Glutamatergic neuron (in vitro differentiated cells): ENCODE data around the gene WNT7B. TPM values are rescaled to one million over a fixed set of nuclear protein-coding genes. Genes with fewer than 3 reads are reported as not detected.

Experiments used
- DNase-seq: peaks from one replicate; pipeline ENCODE4 v3.0.0; 2022
- H3K27ac Mint-ChIP-seq: one replicate; pipeline ENCODE4 v1.8.0; 2020; ENCODE audit warnings: mild to moderate bottlenecking, mixed read lengths, inconsistent platforms; ENCODE audit not compliant: unreplicated experiment
- H3K27me3 Mint-ChIP-seq: one replicate; pipeline ENCODE4 v1.8.0; 2020; ENCODE audit warnings: mild to moderate bottlenecking, moderate library complexity, mixed read lengths, inconsistent platforms; ENCODE audit not compliant: unreplicated experiment
- H3K36me3 Mint-ChIP-seq: one replicate; pipeline ENCODE4 v1.8.0; 2020; ENCODE audit warnings: mild to moderate bottlenecking, mixed read lengths, inconsistent platforms; ENCODE audit not compliant: unreplicated experiment
- H3K4me1 Mint-ChIP-seq: one replicate; pipeline ENCODE4 v1.8.0; 2020; ENCODE audit warnings: mild to moderate bottlenecking, low read depth, mixed read lengths, inconsistent platforms; ENCODE audit not compliant: unreplicated experiment
- H3K4me3 Mint-ChIP-seq: one replicate; pipeline ENCODE4 v1.8.0; 2020; ENCODE audit warnings: mild to moderate bottlenecking, mixed read lengths, inconsistent platforms; ENCODE audit not compliant: unreplicated experiment
- H3K9me3 Mint-ChIP-seq: one replicate; pipeline ENCODE4 v1.8.0; 2020; ENCODE audit warnings: mild to moderate bottlenecking, moderate library complexity, mixed read lengths, inconsistent platforms; ENCODE audit not compliant: unreplicated experiment
- total RNA-seq: library from RNA; stranded (reverse); fragmentation: NEBNext Ultra II Directional; extraction: Animal tissue kit (Norgen Biotek cat#: 25700); gene quantifications from one replicate; pipeline ENCODE4 v1.2.1, GENCODE V29; 2021; ENCODE audit not compliant: unreplicated experiment
- TF ChIP-seq, protein P1 (sequence below): fragments of 200-600 bp; sonication (generic); IDR thresholded peaks from one replicate; pipeline ENCODE4 v1.5.0; 2021; ENCODE audit not compliant: partially characterized antibody, unreplicated experiment

WNT7B gene
- total RNA-seq, 1 donor from 2014 or later, result 0.37 TPM

DNA sequence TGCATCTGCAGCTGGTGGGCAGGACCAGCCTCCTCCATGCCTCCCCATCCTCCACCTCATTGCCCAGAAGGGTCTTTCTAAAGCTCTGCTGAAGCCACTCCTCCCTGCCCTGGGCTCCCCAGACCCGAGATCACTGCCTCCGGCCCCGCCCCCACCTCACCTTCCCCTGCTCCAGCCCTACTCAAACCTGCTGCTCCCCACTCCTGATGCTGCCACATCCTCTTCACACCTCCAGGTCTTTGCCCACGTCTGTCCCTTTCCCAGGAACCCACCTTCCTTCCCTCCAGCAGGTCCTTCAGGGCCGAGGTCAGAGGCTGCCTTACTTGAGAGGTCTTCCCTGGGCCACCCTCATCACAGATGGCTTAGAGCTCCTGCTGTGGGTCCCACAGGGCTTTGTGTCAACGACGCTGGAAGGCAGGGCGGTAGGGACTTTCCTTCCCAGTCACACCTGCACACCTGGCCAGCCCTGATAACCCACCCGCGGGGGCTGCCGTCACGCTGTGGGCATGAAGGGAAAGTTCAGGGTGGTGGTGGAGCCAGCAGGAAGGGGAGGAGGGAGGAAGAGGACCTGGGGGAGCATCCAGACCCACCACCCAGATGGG lies 11.9 kb downstream of the WNT7B start:
- Mint-ChIP-seq H3K4me1 (peaks cover 4% of the 10 kb centered on the region), H3K9me3 (peaks cover 1% of the 10 kb centered on the region), H3K27ac (no peak overlapping the region), H3K4me3 (no peak overlapping the region), H3K36me3 (no peaks in the 10 kb centered on the region), H3K27me3 (peaks cover 12% of the 10 kb centered on the region)
- DNase-seq, result no peak
- TF ChIP-seq, protein P1, sequence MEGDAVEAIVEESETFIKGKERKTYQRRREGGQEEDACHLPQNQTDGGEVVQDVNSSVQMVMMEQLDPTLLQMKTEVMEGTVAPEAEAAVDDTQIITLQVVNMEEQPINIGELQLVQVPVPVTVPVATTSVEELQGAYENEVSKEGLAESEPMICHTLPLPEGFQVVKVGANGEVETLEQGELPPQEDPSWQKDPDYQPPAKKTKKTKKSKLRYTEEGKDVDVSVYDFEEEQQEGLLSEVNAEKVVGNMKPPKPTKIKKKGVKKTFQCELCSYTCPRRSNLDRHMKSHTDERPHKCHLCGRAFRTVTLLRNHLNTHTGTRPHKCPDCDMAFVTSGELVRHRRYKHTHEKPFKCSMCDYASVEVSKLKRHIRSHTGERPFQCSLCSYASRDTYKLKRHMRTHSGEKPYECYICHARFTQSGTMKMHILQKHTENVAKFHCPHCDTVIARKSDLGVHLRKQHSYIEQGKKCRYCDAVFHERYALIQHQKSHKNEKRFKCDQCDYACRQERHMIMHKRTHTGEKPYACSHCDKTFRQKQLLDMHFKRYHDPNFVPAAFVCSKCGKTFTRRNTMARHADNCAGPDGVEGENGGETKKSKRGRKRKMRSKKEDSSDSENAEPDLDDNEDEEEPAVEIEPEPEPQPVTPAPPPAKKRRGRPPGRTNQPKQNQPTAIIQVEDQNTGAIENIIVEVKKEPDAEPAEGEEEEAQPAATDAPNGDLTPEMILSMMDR, result no peak

DNA sequence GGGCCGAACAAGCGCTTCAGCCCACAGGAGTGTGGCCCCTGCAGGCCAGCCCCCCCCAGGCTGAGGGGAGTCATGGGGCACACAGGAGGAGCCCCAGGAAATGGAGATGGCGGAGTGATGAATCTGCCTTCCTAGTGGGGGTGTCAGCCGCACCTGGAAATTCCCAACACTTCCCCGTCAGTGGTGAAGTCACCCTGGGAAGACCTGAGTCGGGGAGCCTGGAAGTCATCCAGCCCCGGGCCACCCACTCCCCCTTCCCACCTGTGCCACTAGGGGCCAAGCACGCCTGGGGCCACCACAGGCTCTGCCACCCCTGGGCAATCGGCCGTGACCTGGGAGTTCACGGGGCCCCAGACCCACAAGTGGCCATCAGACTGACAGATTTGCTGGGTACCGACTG lies 12.6 kb downstream of the WNT7B start:
- Mint-ChIP-seq H3K27me3 (peaks cover 9% of the 10 kb centered on the region), H3K9me3 (peaks cover 1% of the 10 kb centered on the region), H3K4me3 (no peak overlapping the region), H3K4me1 (peaks cover 4% of the 10 kb centered on the region), H3K36me3 (no peaks in the 10 kb centered on the region), H3K27ac (no peak overlapping the region)
- TF ChIP-seq, protein P1, result no peak
- DNase-seq, result no peak

DNA sequence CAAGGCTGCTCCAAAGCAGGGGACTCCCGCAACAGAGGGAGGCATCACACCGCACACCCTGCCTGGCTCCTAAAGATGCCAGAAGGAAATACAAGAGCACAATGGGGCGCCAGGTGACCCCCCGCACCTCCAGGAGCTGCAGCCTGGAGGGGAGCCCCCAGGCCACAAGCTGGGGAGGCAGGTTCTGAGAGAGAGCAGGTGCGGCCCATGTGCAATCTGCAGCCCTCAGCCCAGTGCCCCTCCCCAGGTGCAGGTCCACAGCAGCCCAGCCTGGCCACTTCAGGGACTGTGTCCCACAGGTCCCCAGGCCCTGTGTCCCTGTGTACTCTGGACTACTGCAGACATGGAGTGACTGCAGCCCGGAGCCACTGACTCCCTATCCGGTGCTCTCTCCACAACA lies 13.1 kb downstream of the WNT7B start:
- Mint-ChIP-seq H3K27ac (no peak overlapping the region), H3K4me3 (no peak overlapping the region), H3K27me3 (peaks cover 9% of the 10 kb centered on the region), H3K4me1 (peaks cover 4% of the 10 kb centered on the region), H3K9me3 (peaks cover 1% of the 10 kb centered on the region), H3K36me3 (no peaks in the 10 kb centered on the region)
- no peak for DNase-seq
- TF ChIP-seq, protein P1, result no peak

DNA sequence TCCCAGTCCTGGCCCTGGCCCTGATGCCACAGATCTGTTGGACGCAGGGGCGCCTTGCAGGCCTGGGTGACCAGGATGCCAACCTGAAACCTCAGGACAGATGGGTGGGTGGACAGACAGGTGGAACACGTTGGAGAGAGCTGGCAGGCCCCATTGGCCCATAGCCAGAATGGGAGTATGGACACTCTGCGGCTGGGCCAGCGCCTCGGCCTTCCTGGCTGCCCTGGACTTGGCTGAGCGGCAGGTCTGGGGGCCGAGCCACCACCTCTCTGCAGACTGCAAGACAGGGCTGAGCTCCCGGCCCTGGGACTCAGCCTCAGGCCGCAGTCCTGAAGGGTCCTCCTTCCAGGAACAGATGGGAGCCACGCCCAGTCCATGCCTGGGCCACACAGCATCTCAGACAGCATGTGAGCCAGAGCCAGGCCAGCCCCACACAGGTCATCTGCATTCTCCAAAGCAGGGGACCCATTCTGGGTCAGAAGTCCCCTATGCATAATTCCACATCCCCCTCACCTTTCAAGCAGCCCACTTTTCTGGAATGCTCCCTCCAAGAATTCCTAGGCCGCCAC lies 14.1 kb downstream of the WNT7B start:
- TF ChIP-seq, protein P1, result no peak
- Mint-ChIP-seq H3K4me3 (no peak overlapping the region), H3K9me3 (peaks cover 1% of the 10 kb centered on the region), H3K36me3 (no peaks in the 10 kb centered on the region), H3K27me3 (peaks cover 5% of the 10 kb centered on the region), H3K27ac (no peak overlapping the region), H3K4me1 (peaks cover 4% of the 10 kb centered on the region)
- no peak for DNase-seq

DNA sequence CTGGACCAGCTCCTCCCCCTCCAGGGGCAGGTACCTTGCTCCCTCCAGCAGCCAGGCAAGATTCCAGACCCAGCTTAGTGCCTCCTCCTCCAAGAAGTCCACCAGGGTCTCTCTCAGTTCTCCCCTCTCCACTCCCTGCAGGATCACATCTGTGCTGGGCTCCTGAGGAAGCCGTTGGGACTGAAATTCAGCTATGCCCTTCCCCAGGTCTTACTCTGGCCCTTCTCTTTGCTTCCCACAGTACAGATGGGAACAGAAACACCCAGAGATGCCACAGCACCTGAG lies 14.6 kb downstream of the WNT7B start:
- no peak for DNase-seq
- H3K27me3 Mint-ChIP-seq, result peaks cover 5% of the 10 kb centered on the region
- H3K4me3 Mint-ChIP-seq, result no peak overlapping the region
- H3K9me3 Mint-ChIP-seq, result peaks cover 1% of the 10 kb centered on the region
- H3K36me3 Mint-ChIP-seq, result no peaks in the 10 kb centered on the region
- TF ChIP-seq, protein P1, result no peak
- H3K4me1 Mint-ChIP-seq, result peaks cover 4% of the 10 kb centered on the region
- no peak overlapping the region for H3K27ac Mint-ChIP-seq
